ENCODE results near the gene FFAR3. TPM values are rescaled to one million over a fixed set of nuclear protein-coding genes. Genes with fewer than 3 reads are reported as not detected.

FFAR3 gene
- total and polyA plus RNA-seq, 2 of the 8 experiments (the other 6 are each of a cell fraction or from before 2014, with no cell fraction given): not detected

DNA sequence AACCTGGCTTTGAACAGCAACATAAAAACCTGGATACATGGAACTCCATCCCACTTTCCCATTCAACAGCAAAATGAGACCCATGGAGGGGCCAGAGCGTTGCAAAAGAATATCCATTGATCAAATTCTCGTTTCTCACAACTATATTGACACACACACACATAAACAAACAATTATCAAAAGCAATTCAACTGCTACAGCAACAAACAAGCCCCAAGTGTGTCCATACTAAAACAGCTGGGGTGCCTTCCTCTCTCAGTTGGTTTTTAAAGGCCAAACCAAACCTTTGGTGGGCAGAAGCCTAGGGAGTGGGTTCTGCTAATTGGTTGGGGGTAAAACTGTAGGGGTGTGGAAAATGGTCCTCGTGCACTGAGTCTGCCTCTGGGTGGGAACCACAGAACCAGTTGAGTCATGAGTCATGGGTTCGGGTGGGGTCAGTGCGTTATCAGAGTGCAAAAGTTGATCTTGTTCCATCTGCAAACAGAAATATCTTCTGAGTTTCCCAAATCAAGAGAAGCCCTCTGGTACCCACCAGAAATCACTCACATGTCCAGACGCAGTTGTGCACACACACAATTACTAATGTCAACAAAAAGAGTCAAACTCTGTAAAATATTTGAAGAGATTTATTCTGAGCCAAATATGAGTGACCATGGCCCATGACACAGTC, 31.1 kb downstream of the FFAR3 start (continued):
- no peak for TF ChIP-seq TAF7 (optimal IDR thresholded peaks at IDR 0.05; ENCODE audit: borderline replicate concordance, low read depth, low read length)
- no peak for TF ChIP-seq CREB1 (IDR thresholded peaks at IDR 0.05)
- no peak for TF ChIP-seq TBP (IDR thresholded peaks at IDR 0.05; ENCODE audit: low read depth, low read length)
- TF ChIP-seq ASH2L (IDR thresholded peaks at IDR 0.05; ENCODE audit: low read length): no peak
- TF ChIP-seq, protein P1, sequence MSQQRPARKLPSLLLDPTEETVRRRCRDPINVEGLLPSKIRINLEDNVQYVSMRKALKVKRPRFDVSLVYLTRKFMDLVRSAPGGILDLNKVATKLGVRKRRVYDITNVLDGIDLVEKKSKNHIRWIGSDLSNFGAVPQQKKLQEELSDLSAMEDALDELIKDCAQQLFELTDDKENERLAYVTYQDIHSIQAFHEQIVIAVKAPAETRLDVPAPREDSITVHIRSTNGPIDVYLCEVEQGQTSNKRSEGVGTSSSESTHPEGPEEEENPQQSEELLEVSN (IDR thresholded peaks at IDR 0.05): no peak

Data from H1 (cell line).